Stimulated activated CD8-positive, alpha-beta memory T cell treated with anti-CD3 and anti-CD28 coated beads, Interleukin-15, amount 100 ng/mL, for 4 hours (primary cell): ENCODE results near the gene EMX2.

Experiments
- DNase-seq, 2 donors: peaks; one replicate each; pipeline ENCODE4 v3.0.0-alpha.2; 2020; ENCODE audit warnings: low read depth in 2 of 2

The EMX2 gene

DNA sequence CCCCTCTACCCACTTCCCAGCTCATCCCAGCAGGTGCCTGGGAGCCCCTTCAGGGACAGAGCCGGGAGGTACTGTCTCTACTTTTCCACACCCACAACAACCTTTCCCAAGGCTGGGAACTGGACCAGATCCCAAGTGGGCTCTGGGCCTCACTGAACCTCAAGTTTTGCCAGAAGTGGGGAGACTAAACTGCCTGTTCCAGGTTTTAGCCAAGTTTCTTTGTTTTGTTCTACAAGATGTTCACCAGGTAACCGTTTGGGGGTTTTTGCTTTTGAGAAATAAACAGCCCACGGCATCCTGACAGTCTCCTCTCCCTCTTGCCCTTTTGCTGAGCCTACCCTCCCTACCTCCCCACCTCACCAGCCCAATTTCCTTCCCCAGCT, 10.6 kb upstream of the EMX2 start:
- no peak for DNase-seq

GRCh38 chr10:117532451-117533107, 10.0 kb upstream of the EMX2 start:
- no peak for DNase-seq

- no peak for DNase-seq
These were observed 8.9 kb upstream of the EMX2 start for GRCh38 chr10:117533507-117534281.

- no peak for DNase-seq
These were observed 7.9 kb upstream of the EMX2 start for GRCh38 chr10:117534321-117535297.

- no peak for DNase-seq
These were observed 7.1 kb upstream of the EMX2 start for GRCh38 chr10:117535298-117536071.

DNA sequence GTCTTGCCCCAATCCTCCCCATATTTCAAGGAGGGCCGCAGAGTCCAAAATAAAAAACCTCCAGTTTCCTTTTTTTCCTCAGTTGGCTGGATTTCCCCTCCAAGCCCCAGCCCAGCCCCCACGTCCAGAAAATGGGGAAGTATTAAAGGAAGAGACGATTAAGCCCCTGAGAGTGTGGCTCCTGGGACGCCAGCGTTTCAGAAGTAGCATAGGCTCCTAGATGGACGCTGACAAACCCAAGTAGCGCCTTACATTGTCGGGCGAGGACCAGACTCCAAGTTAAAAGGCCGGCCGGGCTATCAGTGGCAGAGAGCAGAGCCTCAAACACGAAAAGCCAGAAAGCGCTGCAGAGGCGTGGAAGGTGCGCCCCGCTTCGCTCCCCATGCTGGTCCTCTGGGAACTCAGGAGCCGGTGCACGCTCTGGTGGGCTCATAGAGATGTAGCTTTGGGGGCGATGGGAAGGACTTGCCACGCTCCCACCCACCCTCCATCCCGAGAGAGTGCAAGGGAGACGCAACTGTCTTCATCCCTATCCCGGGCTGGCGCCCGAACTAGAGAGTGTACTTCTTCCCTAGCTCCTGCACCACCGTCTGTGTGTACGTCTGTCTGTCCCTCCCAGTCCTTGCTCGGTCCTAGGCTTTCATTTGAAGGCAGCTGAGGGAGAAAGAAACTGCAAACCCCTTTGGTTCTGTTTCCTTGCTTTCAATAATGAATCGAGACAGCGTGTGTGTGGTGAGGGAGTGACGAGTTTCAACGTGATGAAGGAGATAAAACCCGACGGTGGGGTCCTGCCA, 6.3 kb upstream of the EMX2 start:
- no peak for DNase-seq

- no peak for DNase-seq
These were observed 5.6 kb upstream of the EMX2 start for GRCh38 chr10:117536866-117537435.

GRCh38 chr10:117537436-117537903, 5.1 kb upstream of the EMX2 start:
- no peak for DNase-seq

GRCh38 chr10:117537904-117538524, 4.5 kb upstream of the EMX2 start:
- DNase-seq = no peak

- no peak for DNase-seq
These were observed 3.2 kb upstream of the EMX2 start for GRCh38 chr10:117539361-117539773.

DNA sequence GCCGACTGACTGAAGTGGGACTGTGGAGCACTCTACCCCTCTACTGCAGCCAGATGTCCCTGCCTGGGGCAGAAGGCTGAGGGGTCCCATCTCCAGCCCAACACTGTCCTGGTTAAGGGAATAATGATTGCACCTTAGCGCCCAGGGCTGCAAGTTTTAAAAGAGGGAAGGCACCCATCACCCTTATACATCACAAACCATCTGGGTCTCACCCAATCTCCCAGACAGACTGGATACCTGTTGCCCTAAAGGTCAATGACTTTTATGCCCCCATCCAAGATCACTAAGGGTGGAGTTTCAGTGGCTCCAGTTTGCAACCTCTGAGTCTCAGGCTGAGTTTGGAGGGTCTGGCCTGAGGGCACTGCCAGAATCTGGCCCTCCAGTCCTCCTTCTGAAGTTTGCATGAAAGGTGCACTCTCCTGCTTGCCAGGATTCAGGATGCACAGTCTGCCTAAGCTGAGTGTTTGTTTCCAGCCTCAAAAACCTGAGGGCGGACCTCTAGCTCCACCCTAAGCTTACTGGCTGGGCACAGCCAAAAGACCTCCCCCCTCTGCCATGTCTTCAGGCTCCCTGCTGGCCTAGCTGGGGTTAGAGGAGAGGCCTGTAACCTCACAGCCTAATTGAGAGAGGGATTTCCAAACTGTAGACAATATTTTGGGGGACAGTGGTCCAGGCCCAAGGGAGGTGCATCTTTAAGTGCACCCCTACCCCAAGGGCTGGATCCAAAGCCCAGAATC, 2.5 kb upstream of the EMX2 start:
- no peak for DNase-seq

- no peak for DNase-seq
These were observed 1.7 kb upstream of the EMX2 start for GRCh38 chr10:117540640-117541404.

DNA sequence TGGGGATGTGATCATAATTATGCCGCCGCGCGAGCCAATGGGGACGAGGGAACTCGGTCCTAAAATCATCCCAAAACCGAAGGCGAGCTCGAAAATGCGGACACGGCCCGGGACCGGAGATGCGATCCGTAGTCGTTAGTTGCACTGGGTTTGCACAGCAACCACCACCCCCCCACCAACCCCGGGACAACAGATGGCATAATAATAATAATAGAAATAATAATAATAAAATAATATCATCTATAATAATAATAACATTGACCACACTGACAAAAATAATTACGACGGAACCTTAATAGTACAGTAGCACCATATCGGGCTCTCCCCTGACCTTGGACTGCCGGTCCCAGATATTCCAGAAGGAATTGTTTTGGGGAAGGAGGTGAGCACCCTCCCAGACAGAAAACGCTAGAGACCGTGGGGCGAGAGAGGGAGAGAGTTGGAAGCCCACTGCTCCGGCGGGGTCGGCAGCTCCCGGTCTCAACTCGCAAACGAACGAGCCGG, 1.1 kb upstream of the EMX2 start:
- no peak for DNase-seq

GRCh38 chr10:117541909-117542705, 439 bp upstream of the EMX2 start:
- no peak for DNase-seq

DNA sequence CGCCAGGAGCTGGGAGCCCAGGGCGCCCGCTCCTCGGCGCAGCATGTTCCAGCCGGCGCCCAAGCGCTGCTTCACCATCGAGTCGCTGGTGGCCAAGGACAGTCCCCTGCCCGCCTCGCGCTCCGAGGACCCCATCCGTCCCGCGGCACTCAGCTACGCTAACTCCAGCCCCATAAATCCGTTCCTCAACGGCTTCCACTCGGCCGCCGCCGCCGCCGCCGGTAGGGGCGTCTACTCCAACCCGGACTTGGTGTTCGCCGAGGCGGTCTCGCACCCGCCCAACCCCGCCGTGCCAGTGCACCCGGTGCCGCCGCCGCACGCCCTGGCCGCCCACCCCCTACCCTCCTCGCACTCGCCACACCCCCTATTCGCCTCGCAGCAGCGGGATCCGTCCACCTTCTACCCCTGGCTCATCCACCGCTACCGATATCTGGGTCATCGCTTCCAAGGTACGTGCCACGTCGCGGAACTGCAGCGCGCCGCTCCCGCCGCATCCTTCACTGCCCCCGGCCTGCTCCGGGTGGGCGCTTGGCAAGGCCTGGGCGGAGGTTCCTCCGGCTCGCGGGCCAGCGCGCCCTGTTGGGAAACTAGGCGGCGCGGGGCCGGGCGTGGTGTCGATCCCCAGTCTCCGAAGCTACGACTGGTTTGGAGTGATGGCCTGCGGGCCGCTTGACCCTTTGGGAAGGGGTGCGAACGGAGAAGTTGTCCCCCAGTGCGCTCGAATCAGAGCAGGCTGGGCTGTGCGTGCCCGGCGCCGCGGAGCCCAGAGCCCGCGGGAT, 868 bp downstream of the EMX2 start:
- DNase-seq = no peak

DNA sequence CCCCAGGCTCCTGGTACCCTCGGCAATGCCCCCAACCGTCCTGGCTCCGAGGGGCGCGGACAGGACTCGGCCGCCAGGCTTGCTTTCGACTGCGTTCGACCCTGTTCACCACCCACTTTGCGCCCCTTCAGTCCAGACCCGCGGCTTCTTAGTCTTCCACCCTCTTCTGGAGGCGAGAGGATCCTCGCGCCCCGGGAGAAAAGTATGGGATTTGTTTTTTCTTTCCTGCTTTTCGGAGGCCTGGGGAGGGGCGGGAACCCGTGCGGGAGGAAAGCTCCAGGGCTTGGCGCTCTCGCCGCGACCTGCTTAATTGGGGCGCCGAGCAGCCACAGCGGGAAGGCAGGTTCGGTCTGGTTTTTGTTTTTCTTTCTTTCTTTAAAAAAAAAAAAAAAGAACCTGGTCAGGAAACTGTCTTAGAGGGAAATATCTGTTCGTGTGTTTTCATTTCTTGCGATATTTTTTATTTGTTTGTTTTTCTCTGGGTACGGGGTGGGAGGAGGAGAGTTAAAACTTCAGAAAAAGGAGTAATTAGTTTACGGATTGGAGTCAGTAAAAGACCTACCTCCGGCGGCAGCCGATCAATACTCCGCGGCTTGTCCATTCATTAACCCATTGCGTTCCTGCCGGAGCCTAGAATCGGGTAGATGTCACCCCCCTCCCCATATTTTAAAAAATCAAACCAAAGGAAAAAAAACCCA, 1.6 kb downstream of the EMX2 start:
- DNase-seq = no peak
